A549 (cell line): ENCODE results near the gene IGFALS. TPM values are rescaled to one million over a fixed set of nuclear protein-coding genes. Genes with fewer than 3 reads are reported as not detected.

Source experiments
- ATAC-seq, 2 experiments: fragments of 200-7000 bp in 1 of 2; fragments of >200 bp in 1 of 2; cut with Nextera tagmentation in 1 of 2; cut with Tn5 transposase in 1 of 2; 3 replicates each; pipeline versions ENCODE4 v1.8.0 to v1.9.1; 2018 to 2020; ENCODE audit warnings: mild to moderate bottlenecking in 1 of 2, moderate library complexity in 1 of 2
- CTCF ChIA-PET: fragments of 300-600 bp; sonication (Branson Sonifier 250); formaldehyde crosslinking; extraction: SDS; loops from one replicate; lab custom pipeline; 2021; ENCODE audit warnings: antibody characterized with exemption, inconsistent platforms; lab: Yijun Ruan, JAX
- POLR2A ChIA-PET: fragments of 350-600 bp; formaldehyde crosslinking; extraction: SDS; loops from one replicate; lab custom pipeline; 2021; ENCODE audit warnings: antibody characterized with exemption, inconsistent platforms; lab: Yijun Ruan, JAX
- DNase-seq, 2 experiments: peaks; one replicate each; pipeline versions ENCODE4 v3.0.0 to v3.0.0-alpha.2; 2011 to 2016; ENCODE audit warnings: low read depth in 1 of 2, low spot score in 1 of 2
- FAIRE-seq: peaks from 2 replicates; lab custom pipeline; 2011; peaks lifted over from hg19 to GRCh38; lab: Jason Lieb, UNC
- H3K27ac ChIP-seq, 2 experiments: fragments of >200 bp; sonication (Bioruptor Twin); formaldehyde crosslinking; 3 replicates each; pipeline ENCODE4 v1.5.1; 2016 to 2017
- H3K4me1 ChIP-seq: fragments of >200 bp; sonication (Bioruptor Twin); formaldehyde crosslinking; 3 replicates; pipeline ENCODE4 v1.6.1; 2016
- H3K4me2 ChIP-seq: fragments of >200 bp; sonication (Bioruptor Twin); formaldehyde crosslinking; 3 replicates; pipeline ENCODE4 v1.6.1; 2016
- H3K4me3 ChIP-seq: fragments of >200 bp; sonication (Bioruptor Twin); formaldehyde crosslinking; 3 replicates; pipeline ENCODE4 v1.5.1; 2016
- H3K9me3 ChIP-seq: fragments of >200 bp; sonication (Bioruptor Twin); formaldehyde crosslinking; 3 replicates; pipeline ENCODE4 v1.6.1; 2016
- CBX8 ChIP-seq: fragments of 200-600 bp; sonication (generic); IDR thresholded peaks from 2 replicates; pipeline ENCODE4 v1.6.1; 2016
- CHD2 ChIP-seq: fragments of 150-350 bp; IDR thresholded peaks from 2 replicates; pipeline ENCODE4 v1.6.1; 2014; ENCODE audit warnings: low read length; ENCODE audit not compliant: partially characterized antibody
- EP300 ChIP-seq, 2 experiments: fragments of >200 bp; sonication (Bioruptor Twin); formaldehyde crosslinking; IDR thresholded peaks; 2 replicates in 1 of 2; 3 replicates in 1 of 2; pipeline ENCODE4 v1.6.1; 2016 to 2017
- ESRRA ChIP-seq: fragments of 150-350 bp; IDR thresholded peaks from 2 replicates; pipeline ENCODE4 v1.6.1; 2014; ENCODE audit warnings: mild to moderate bottlenecking, low read length, borderline replicate concordance
- HMGXB4 ChIP-seq: fragments of 250-450 bp; sonication (Bioruptor Pico); IDR thresholded peaks from 2 replicates; pipeline ENCODE4 v1.5.0; 2021; ENCODE audit warnings: mild to moderate bottlenecking, moderate library complexity, borderline replicate concordance
- HOXB5 ChIP-seq: fragments of 250-450 bp; sonication (Bioruptor Pico); IDR thresholded peaks from 2 replicates; pipeline ENCODE4 v1.5.0; 2020; ENCODE audit warnings: mild to moderate bottlenecking, moderate library complexity
- JUNB ChIP-seq: fragments of >200 bp; sonication (Bioruptor Twin); formaldehyde crosslinking; IDR thresholded peaks from 2 replicates; pipeline ENCODE4 v1.6.1; 2016
- MAZ ChIP-seq: fragments of 150-350 bp; IDR thresholded peaks from 2 replicates; pipeline ENCODE4 v1.6.1; 2014; ENCODE audit warnings: antibody characterized with exemption, low read depth, low read length, borderline replicate concordance
- NFE2L2 ChIP-seq: fragments of 150-350 bp; conservative IDR thresholded peaks from 2 replicates; pipeline ENCODE4 v1.6.1; 2014; ENCODE audit warnings: low read length
- PBX3 ChIP-seq: IDR thresholded peaks from 2 replicates; pipeline ENCODE4 v1.6.1; 2012
- PHF8 ChIP-seq: fragments of 200-600 bp; sonication (generic); IDR thresholded peaks from 2 replicates; pipeline ENCODE4 v1.6.1; 2016; ENCODE audit warnings: low read depth, mild to moderate bottlenecking, antibody characterized with exemption, moderate library complexity, borderline replicate concordance
- POLR2AphosphoS2 ChIP-seq: conservative IDR thresholded peaks from 2 replicates; pipeline ENCODE4 v1.6.1; 2012; ENCODE audit warnings: low read length, improper control_type of control experiment, inconsistent platforms
- RNF2 ChIP-seq: fragments of 200-600 bp; sonication (generic); IDR thresholded peaks from 2 replicates; pipeline ENCODE4 v1.6.1; 2016; ENCODE audit warnings: low read depth, mild to moderate bottlenecking, antibody characterized with exemption, moderate library complexity, borderline replicate concordance
- SREBF2 ChIP-seq: fragments of 450-650 bp; IDR thresholded peaks from 2 replicates; pipeline ENCODE4 v1.6.1; 2014; ENCODE audit warnings: mild to moderate bottlenecking, moderate library complexity
- TP53 ChIP-seq: fragments of 250-450 bp; sonication (Bioruptor Pico); IDR thresholded peaks from 2 replicates; pipeline ENCODE4 v1.5.0; 2021; ENCODE audit warnings: mild to moderate bottlenecking, moderate library complexity
- ZC3H11A ChIP-seq: fragments of 450-650 bp; IDR thresholded peaks from 2 replicates; pipeline ENCODE4 v1.6.1; 2014; ENCODE audit warnings: antibody characterized with exemption, mild to moderate bottlenecking
- WGBS: methylation state at CpG from one replicate; pipeline ENCODE4 v1.1.6; 2017; ENCODE audit errors: missing lambda C conversion rate; 5-methylcytosine and 5-hydroxymethylcytosine counted together
- polyA plus RNA-seq, 4 experiments: library from polyadenylated mRNA; depleted of rRNA in 3 of 4; stranded (reverse); fragments of >200 nt; fragmentation: RNase III in 1 of 4; extraction: RNeasy Plus Mini Kit Qiagen cat#74134 plus additional on column Dnase treatment in 1 of 4; gene quantifications; 2 replicates in 3 of 4; 3 replicates in 1 of 4; pipeline ENCODE4 v1.2.3, GENCODE V29; 2011 to 2017
- TF ChIP-seq, protein P1 (sequence below): IDR thresholded peaks from 2 replicates; pipeline ENCODE4 v1.6.1; 2012; ENCODE audit warnings: low read depth, borderline replicate concordance
- TF ChIP-seq, protein P2 (sequence below): fragments of >200 bp; sonication (Bioruptor Twin); formaldehyde crosslinking; IDR thresholded peaks from 2 replicates; pipeline ENCODE4 v1.6.1; 2016
- TF ChIP-seq, protein P3 (sequence below): fragments of >200 bp; sonication (Bioruptor Twin); formaldehyde crosslinking; IDR thresholded peaks from 3 replicates; pipeline ENCODE4 v1.5.1; 2016
- TF ChIP-seq, protein P4 (sequence below): fragments of 450-650 bp; IDR thresholded peaks from 2 replicates; pipeline ENCODE4 v1.6.1; 2014; ENCODE audit warnings: antibody characterized with exemption
- TF ChIP-seq, protein P5 (sequence below): fragments of >200 bp; sonication (Bioruptor Twin); formaldehyde crosslinking; IDR thresholded peaks from 3 replicates; pipeline ENCODE4 v1.6.1; 2016

IGFALS gene
- polyA plus RNA-seq, 2 of the 4 experiments (the other 2 are of a cell fraction), result 0.08 TPM; not detected in 1

GRCh38 chr16:1776672-1776955 is 16.9 kb downstream of the IGFALS start:
- 94% methylated on average over 13 of the region's 13 CpGs for WGBS
- ATAC-seq, result no peak

GRCh38 chr16:1775846-1776671 is 17.4 kb downstream of the IGFALS start:
- WGBS, result 90% methylated on average over 18 of the region's 28 CpGs
- ATAC-seq (no peak), FAIRE-seq (no peak), DNase-seq (no peak)
- no peaks in the 10 kb centered on the region for H3K9me3 ChIP-seq
- no peak overlapping the region for H3K27ac ChIP-seq
- CTCF ChIA-PET, result interaction anchor here (1.6 to 2.3 kb wide), 2 partner anchors 11 to 153 kb away, joined by 6 to 13 read pairs; no protein-coding TSS in a partner anchor
- peaks cover 17% of the 10 kb centered on the region for H3K4me1 ChIP-seq
- TF ChIP-seq MAZ (no peak), SREBF2 (no peak), EP300 (IDR thresholded peaks at IDR 0.05) (no peak), HMGXB4 (CRISPR knock-in tag) (no peak), HOXB5 (no peak), ZC3H11A (no peak)
- TF ChIP-seq, protein P1, sequence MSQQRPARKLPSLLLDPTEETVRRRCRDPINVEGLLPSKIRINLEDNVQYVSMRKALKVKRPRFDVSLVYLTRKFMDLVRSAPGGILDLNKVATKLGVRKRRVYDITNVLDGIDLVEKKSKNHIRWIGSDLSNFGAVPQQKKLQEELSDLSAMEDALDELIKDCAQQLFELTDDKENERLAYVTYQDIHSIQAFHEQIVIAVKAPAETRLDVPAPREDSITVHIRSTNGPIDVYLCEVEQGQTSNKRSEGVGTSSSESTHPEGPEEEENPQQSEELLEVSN, result no peak
- TF ChIP-seq, protein P2, sequence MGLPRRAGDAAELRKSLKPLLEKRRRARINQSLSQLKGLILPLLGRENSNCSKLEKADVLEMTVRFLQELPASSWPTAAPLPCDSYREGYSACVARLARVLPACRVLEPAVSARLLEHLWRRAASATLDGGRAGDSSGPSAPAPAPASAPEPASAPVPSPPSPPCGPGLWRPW, result no peak
- no peak overlapping the region for H3K4me2 ChIP-seq
- POLR2A ChIA-PET, result no interaction called here
- H3K4me3 ChIP-seq, result no peak overlapping the region

More at GRCh38 chr16:1776672-1776955, 16.9 kb downstream of the IGFALS start:
- no peak overlapping the region for H3K4me3 ChIP-seq
- FAIRE-seq, result no peak
- ChIA-PET POLR2A (no interaction called here), CTCF (interaction anchor here (1.6 kb wide), 1 partner anchor 153 kb away, joined by 6 read pairs; no protein-coding TSS in a partner anchor)
- no peak overlapping the region for H3K27ac ChIP-seq
- no peak overlapping the region for H3K4me2 ChIP-seq
- no peak for TF ChIP-seq CBX8
- TF ChIP-seq POLR2AphosphoS2, result no peak
- TF ChIP-seq, protein P3, sequence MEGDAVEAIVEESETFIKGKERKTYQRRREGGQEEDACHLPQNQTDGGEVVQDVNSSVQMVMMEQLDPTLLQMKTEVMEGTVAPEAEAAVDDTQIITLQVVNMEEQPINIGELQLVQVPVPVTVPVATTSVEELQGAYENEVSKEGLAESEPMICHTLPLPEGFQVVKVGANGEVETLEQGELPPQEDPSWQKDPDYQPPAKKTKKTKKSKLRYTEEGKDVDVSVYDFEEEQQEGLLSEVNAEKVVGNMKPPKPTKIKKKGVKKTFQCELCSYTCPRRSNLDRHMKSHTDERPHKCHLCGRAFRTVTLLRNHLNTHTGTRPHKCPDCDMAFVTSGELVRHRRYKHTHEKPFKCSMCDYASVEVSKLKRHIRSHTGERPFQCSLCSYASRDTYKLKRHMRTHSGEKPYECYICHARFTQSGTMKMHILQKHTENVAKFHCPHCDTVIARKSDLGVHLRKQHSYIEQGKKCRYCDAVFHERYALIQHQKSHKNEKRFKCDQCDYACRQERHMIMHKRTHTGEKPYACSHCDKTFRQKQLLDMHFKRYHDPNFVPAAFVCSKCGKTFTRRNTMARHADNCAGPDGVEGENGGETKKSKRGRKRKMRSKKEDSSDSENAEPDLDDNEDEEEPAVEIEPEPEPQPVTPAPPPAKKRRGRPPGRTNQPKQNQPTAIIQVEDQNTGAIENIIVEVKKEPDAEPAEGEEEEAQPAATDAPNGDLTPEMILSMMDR, result no peak
- TF ChIP-seq, protein P4, sequence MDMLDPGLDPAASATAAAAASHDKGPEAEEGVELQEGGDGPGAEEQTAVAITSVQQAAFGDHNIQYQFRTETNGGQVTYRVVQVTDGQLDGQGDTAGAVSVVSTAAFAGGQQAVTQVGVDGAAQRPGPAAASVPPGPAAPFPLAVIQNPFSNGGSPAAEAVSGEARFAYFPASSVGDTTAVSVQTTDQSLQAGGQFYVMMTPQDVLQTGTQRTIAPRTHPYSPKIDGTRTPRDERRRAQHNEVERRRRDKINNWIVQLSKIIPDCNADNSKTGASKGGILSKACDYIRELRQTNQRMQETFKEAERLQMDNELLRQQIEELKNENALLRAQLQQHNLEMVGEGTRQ, result no peak
- TF ChIP-seq, protein P5, sequence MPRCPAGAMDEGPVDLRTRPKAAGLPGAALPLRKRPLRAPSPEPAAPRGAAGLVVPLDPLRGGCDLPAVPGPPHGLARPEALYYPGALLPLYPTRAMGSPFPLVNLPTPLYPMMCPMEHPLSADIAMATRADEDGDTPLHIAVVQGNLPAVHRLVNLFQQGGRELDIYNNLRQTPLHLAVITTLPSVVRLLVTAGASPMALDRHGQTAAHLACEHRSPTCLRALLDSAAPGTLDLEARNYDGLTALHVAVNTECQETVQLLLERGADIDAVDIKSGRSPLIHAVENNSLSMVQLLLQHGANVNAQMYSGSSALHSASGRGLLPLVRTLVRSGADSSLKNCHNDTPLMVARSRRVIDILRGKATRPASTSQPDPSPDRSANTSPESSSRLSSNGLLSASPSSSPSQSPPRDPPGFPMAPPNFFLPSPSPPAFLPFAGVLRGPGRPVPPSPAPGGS, result no peak
- TF ChIP-seq CHD2, result no peak
- no peak for TF ChIP-seq PBX3
- no peak for TF ChIP-seq ESRRA
- no peak for TF ChIP-seq NFE2L2
- TF ChIP-seq PHF8, result no peak
- no peak for TF ChIP-seq RNF2
- no peak for TF ChIP-seq JUNB
- TF ChIP-seq TP53 (CRISPR knock-in tag), result no peak
- TF ChIP-seq, protein P2, result no peak
- H3K9me3 ChIP-seq, result no peaks in the 10 kb centered on the region
- peaks cover 23% of the 10 kb centered on the region for H3K4me1 ChIP-seq
- no peak for DNase-seq
